Activated naive CD8-positive, alpha-beta T cell treated with anti-CD3 and anti-CD28 coated beads for 36 hours (primary cell): ENCODE measurements around the gene KRTAP12-3. TPM values are rescaled to one million over a fixed set of nuclear protein-coding genes. Genes with fewer than 3 reads are reported as not detected.
"Not testable (repeated sequence)": the region's sequence is repeated elsewhere in the genome, so short reads cannot be mapped to it uniquely, and the experiment has no call there.

Experiments used
- DNase-seq: peaks from one replicate; pipeline ENCODE4 v3.0.0; 2021
- H3K27ac Mint-ChIP-seq: one replicate; pipeline ENCODE4 v1.8.0; 2022; ENCODE audit warnings: mild to moderate bottlenecking, moderate library complexity, mixed read lengths
- H3K27me3 Mint-ChIP-seq: one replicate; pipeline ENCODE4 v1.8.0; 2022; ENCODE audit warnings: mild to moderate bottlenecking, mixed read lengths
- H3K36me3 Mint-ChIP-seq: one replicate; pipeline ENCODE4 v1.8.0; 2021; ENCODE audit warnings: mild to moderate bottlenecking, mixed read lengths
- H3K4me1 Mint-ChIP-seq: one replicate; pipeline ENCODE4 v1.8.0; 2021; ENCODE audit warnings: mixed read lengths
- H3K4me3 Mint-ChIP-seq: one replicate; pipeline ENCODE4 v1.8.0; 2022; ENCODE audit warnings: mild to moderate bottlenecking, moderate library complexity, mixed read lengths
- H3K9me3 Mint-ChIP-seq: one replicate; pipeline ENCODE4 v1.8.0; 2022; ENCODE audit warnings: mixed read lengths
- total RNA-seq, 2 experiments: library from RNA; stranded (reverse); gene quantifications; one replicate each; pipeline ENCODE4 v1.2.3, GENCODE V29; 2021

Gene KRTAP12-3, protein sequence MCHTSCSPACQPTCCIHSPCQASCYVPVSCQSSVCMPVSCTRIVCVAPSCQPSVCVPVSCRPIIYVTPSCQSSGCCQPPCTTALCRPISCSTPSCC
- not detected for total RNA-seq

DNA sequence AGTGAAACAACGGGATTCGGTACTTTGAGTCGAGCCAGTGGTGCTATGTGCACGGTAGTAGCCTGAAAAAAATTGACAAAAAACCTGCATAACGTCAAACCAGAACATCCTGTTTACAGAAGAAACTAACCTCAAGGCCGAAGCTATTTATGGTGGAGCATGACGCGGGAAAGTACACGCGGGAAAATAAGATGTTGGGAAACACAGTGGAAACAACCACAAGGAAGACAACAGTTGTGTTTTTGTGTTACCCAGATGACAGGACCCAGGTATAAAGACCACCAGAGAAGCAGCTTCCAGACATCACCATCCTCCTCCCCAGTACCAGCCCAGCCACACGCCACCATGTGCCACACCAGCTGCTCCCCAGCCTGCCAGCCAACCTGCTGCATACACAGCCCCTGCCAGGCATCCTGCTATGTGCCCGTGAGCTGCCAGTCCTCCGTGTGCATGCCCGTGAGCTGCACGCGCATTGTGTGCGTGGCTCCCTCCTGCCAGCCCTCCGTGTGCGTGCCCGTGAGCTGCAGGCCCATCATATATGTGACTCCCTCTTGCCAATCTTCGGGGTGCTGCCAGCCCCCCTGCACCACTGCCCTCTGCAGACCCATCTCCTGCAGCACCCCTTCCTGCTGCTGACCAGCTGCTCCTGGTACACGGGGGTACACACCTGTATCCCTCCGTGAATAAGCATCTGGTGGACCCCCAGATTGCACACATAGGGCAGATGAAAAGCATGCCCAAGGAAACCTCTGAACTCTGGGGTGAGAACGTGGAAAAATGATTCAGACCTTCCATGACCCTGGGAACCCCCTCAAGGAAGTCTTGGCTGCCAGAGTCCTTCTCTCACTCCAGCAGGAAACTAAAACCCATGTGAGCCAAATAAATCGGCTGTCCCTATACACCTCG is at the start of gene KRTAP12-3:
KRTAP12-3 (plus strand) TSS at position 298 of the 906 bp plus-strand sequence; CDS start at position 346, 48 bp downstream.
- peak within 1 kb of the TSS; percentile 30 for H3K4me3 Mint-ChIP-seq
- H3K27me3 Mint-ChIP-seq = no peaks in the 10 kb centered on the region
- peaks cover 44% of the 10 kb centered on the region for H3K9me3 Mint-ChIP-seq
- peaks cover 40% of the 10 kb centered on the region for H3K36me3 Mint-ChIP-seq
- H3K27ac Mint-ChIP-seq = peak within 1 kb of the TSS; percentile 87
- no peak for DNase-seq
- H3K4me1 Mint-ChIP-seq = peaks cover 49% of the 10 kb centered on the region

DNA sequence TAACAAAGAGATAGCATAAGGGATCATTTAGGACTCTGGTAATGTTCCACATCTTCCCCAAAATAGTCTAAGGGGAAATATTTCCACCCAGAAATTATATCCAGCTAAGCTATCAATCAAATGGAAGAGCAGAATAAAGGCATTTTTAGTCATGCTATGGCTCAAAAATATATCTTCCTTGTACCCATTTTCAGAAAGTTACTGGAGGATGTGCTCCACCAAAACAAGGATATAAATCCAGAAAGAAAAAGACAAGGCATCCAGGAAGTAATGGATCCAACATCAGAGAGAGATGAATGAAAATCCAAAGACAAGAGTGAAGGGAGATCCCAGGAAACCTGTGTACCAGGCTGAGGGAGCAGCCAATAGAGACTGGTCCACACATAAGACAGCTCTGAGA is 48.5 kb upstream of the KRTAP12-3 start:
- H3K27me3 Mint-ChIP-seq = no peaks in the 10 kb centered on the region
- no peak overlapping the region for H3K27ac Mint-ChIP-seq
- no peak overlapping the region for H3K4me3 Mint-ChIP-seq
- no peaks in the 10 kb centered on the region for H3K4me1 Mint-ChIP-seq
- H3K36me3 Mint-ChIP-seq = peaks cover 1% of the 10 kb centered on the region
- peaks cover 21% of the 10 kb centered on the region for H3K9me3 Mint-ChIP-seq
- DNase-seq = no peak

DNA sequence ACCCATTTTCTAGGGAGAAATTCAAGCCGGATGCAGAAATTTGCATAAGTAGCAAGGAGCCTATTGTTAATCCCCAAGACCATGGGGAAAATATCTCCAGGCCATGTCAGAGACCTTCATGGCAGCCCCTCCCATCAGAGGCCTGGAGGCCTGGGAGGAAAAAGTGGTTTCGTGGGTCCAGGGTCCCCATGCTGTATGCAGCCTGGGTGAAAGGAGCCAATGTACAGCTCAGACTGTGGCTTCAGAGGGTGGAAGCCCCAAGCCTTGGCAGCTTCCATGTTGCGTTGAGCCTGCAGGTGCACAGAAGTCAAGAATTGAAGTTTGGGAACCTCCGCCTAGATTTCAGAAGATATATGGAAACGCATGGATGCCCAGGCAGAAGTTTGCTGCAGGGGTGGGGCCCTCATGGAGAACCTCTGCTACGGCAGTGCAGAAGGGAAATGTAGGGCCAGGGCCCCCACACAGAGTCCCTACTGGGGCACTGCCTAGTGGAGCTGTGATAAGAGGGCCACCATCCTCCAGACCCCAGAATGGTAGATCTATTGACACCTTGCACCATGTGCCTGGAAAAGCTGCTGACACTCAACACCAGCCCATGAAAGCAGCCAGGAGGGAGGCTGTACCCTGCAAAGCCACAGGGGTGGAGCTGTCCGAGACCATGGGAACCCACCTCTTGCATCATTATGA is 47.4 kb upstream of the KRTAP12-3 start:
- H3K4me3 Mint-ChIP-seq, H3K36me3 Mint-ChIP-seq, H3K4me1 Mint-ChIP-seq, H3K27ac Mint-ChIP-seq, H3K27me3 Mint-ChIP-seq, DNase-seq: not testable (repeated sequence)
- H3K9me3 Mint-ChIP-seq = peaks cover 21% of the 10 kb centered on the region

GRCh38 chr21:44611551-44611950 is 46.2 kb upstream of the KRTAP12-3 start:
- Mint-ChIP-seq H3K9me3 (peaks cover 20% of the 10 kb centered on the region), H3K27ac (no peak overlapping the region), H3K27me3 (no peaks in the 10 kb centered on the region)

DNA sequence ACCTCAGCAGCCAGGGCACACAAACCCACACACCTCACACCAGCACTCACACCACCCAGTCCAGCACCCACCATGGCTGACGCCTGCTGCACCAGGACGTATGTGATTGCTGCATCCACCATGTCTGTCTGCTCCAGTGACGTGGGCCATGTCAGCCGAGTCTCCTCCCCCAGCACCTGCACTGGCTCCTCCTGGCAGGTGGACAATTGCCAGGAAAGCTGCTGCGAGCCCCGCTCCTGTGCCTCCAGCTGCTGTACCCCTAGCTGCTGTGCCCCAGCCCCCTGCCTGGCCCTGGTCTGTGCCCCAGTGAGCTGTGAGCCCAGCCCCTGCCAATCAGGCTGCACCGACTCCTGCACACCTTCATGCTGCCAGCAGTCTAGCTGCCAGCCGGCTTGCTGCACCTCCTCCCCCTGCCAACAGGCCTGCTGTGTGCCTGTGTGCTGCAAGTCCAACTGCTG is 45.7 kb upstream of the KRTAP12-3 start, which contains the start of gene KRTAP10-8:
KRTAP10-8 (plus strand) TSS at position 51 of the 458 bp plus-strand sequence; CDS start at position 73, 22 bp downstream.
- Mint-ChIP-seq H3K27ac (no peak within 1 kb of the TSS), H3K4me1 (peaks cover 10% of the 10 kb centered on the region), H3K4me3 (no peak within 1 kb of the TSS), H3K27me3 (no peaks in the 10 kb centered on the region), H3K36me3 (peaks cover 1% of the 10 kb centered on the region), H3K9me3 (peaks cover 19% of the 10 kb centered on the region)
- DNase-seq = no peak

More at GRCh38 chr21:44611551-44611950, 46.2 kb upstream of the KRTAP12-3 start:
- DNase-seq = no peak
- Mint-ChIP-seq H3K4me1 (peaks cover 6% of the 10 kb centered on the region), H3K36me3 (peaks cover 1% of the 10 kb centered on the region), H3K4me3 (no peak overlapping the region)

GRCh38 chr21:44612669-44613229 is 45.0 kb upstream of the KRTAP12-3 start:
- H3K27me3 Mint-ChIP-seq = no peaks in the 10 kb centered on the region
- H3K27ac Mint-ChIP-seq = no peak overlapping the region
- H3K4me3 Mint-ChIP-seq = no peak overlapping the region
- peaks cover 10% of the 10 kb centered on the region for H3K4me1 Mint-ChIP-seq
- H3K9me3 Mint-ChIP-seq = peaks cover 19% of the 10 kb centered on the region
- peaks cover 1% of the 10 kb centered on the region for H3K36me3 Mint-ChIP-seq
- no peak for DNase-seq

DNA sequence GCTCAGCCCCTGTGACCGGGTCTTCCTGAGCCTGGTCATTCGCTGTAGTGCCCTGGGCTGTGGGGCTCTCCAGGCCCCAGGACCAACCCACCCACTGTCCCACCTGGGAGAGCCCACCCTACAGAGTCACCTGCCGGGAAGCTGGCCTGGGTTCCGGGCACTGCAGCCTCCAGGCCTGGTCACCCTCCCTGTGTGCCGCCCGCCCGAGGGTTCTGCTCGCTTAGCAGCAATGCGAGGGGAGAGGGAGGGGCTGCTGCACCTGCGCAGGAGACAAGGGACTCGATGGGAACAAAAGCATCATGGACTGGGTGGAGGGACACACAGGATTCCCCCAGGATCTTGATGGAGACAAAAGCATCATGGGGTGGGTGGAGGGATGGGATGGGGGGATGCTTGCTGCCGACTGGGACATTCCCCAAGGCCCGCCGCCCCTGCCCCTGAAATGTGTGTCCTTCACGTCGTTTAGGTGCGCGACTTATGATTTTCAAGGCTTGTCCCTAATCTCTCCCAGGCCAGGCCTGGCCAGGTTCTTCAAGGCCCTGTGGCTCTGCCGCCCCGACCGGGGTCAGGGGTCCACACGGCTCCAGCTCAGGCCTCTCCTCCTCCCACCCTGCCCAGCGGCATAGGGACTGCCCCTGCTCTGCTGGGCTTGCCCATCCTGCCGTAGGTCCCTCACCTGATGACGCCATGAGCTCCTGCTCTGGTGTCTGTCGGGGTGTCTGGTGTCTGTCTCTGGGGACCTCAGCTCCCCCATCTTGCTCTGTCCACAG is 44.2 kb upstream of the KRTAP12-3 start:
- Mint-ChIP-seq H3K4me3 (no peak overlapping the region), H3K27me3 (no peaks in the 10 kb centered on the region), H3K4me1 (peaks cover 16% of the 10 kb centered on the region), H3K9me3 (peaks cover 23% of the 10 kb centered on the region), H3K27ac (no peak overlapping the region), H3K36me3 (peaks cover 4% of the 10 kb centered on the region)
- DNase-seq = no peak

DNA sequence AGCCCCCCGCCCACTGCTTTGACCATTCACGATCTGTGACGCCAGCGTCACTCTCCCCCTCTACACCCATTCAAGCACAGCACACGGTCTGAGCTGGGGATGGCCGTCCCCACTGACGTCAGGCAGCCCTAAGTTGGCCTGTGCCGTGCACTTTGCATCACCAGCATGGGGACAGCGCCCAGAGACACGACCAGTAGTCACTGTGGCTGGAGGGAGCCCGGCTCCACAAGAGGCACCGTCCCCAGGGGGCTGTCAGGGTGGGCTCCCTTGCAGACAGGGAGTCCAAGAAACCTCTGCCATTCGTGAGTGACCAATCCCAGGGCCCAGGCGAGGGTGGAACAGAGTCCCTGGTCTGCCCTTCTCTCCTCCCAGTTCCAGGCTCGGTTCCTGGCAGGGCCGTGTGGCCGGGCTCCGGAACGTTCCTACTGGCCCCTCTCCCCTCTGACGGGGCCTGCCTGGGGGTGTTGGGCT is 43.5 kb upstream of the KRTAP12-3 start:
- Mint-ChIP-seq H3K36me3 (peaks cover 9% of the 10 kb centered on the region), H3K27me3 (no peaks in the 10 kb centered on the region), H3K4me3 (no peak overlapping the region), H3K4me1 (peaks cover 22% of the 10 kb centered on the region), H3K9me3 (peaks cover 25% of the 10 kb centered on the region), H3K27ac (no peak overlapping the region)
- DNase-seq = no peak

DNA sequence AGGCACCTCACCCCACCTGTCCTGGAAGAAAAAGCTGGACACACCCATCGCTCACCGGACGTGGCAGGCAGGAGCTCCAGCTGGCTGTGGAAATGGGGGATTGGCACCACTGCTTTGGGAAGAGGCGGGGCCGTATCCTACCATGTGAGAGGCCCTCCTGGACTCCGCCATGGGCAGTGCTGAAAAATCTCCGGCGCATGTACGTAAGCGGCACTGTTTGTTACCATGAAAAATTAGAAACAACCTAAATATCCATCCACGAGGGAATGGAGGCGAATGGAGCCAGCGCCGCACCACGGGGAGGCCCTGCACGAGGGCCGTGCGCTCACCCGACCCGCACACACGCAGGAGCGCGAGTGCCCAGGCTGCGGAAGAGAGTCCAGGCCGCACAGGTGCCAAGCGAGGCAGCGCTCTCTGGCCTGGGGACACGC is 42.8 kb upstream of the KRTAP12-3 start:
- H3K27me3 Mint-ChIP-seq = no peaks in the 10 kb centered on the region
- DNase-seq = no peak
- H3K9me3 Mint-ChIP-seq = peaks cover 27% of the 10 kb centered on the region
- no peak overlapping the region for H3K27ac Mint-ChIP-seq
- peaks cover 17% of the 10 kb centered on the region for H3K36me3 Mint-ChIP-seq
- no peak overlapping the region for H3K4me3 Mint-ChIP-seq
- H3K4me1 Mint-ChIP-seq = peaks cover 24% of the 10 kb centered on the region

DNA sequence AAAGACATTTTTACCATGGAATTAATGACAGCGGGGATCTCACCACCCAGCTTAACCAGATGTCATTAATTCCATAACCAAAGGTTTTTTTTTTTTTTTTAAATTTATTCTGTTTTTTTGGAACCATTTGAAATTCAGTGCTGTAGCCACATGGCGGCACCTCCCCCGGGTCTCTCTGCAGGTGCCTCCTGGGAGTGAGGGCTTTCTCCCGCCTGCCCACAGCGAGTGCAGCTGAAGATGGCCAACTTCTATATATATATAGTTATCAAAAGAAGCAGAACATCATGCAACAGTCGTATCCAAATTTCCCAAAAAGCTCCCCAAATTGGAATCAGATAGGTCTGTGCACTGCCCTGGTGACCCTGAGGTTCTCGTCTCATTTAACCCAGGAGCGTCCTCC is 42.3 kb upstream of the KRTAP12-3 start:
- DNase-seq = no peak
- H3K27me3 Mint-ChIP-seq = no peaks in the 10 kb centered on the region
- peaks cover 19% of the 10 kb centered on the region for H3K36me3 Mint-ChIP-seq
- peaks cover 24% of the 10 kb centered on the region for H3K4me1 Mint-ChIP-seq
- peaks cover 29% of the 10 kb centered on the region for H3K9me3 Mint-ChIP-seq
- no peak overlapping the region for H3K4me3 Mint-ChIP-seq
- no peak overlapping the region for H3K27ac Mint-ChIP-seq

DNA sequence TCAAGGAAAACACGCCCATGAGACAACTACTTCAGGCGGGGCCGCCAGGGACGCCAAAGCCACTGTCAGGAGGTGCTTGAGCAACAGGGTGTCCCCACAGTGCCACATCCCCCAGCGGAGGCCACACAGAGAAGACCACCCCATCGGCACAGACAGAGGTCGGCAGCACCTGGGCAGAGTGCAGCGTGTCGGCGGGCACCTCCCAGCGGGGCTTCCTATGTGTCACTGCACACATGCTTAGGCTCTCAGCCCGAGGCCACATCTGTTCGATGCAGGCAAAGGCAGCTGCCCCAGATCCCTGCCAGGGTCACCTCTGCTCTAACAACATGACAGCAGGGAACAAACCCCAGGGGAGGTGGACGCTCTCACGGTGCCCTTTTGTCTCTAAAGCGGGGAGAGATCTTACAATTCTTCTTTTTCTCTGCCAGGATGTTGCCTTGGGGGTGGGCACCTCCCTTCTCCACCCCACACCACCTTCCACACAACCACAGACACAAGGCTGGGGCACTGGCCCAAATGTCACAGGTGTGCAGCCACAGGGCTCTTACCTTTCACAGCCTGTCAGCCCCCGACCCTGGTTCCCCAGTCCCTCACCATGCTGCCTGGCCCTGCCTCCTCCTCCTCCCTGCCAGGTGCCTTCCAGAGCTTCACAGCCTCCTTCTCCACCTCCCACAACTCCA is 41.7 kb upstream of the KRTAP12-3 start:
- DNase-seq = no peak
- peaks cover 31% of the 10 kb centered on the region for H3K9me3 Mint-ChIP-seq
- no peak overlapping the region for H3K27ac Mint-ChIP-seq
- no peaks in the 10 kb centered on the region for H3K27me3 Mint-ChIP-seq
- no peak overlapping the region for H3K4me3 Mint-ChIP-seq
- peaks cover 24% of the 10 kb centered on the region for H3K36me3 Mint-ChIP-seq
- H3K4me1 Mint-ChIP-seq = peaks cover 24% of the 10 kb centered on the region

DNA sequence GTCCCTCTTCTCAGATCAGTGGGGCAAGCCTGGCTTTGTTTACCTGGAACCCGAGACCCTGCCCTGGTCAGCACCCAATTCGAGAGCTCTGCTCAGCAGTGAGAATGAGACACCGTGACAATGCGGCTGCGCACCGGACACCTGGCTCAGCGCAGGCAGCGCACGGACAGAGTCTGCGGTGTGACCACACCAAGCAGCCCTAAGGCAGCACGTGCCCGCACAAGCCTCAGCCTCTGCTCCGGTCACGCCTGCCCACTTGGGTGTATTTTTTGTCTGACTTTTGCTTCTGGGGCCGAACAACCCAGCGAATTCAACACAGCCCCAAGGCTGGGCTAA is 41.2 kb upstream of the KRTAP12-3 start:
- Mint-ChIP-seq H3K4me1 (peaks cover 24% of the 10 kb centered on the region), H3K4me3 (no peak overlapping the region), H3K27ac (no peak overlapping the region), H3K9me3 (peaks cover 26% of the 10 kb centered on the region), H3K36me3 (peaks cover 24% of the 10 kb centered on the region), H3K27me3 (no peaks in the 10 kb centered on the region)
- DNase-seq = no peak

GRCh38 chr21:44617071-44617501 is 40.6 kb upstream of the KRTAP12-3 start:
- Mint-ChIP-seq H3K4me1 (peaks cover 24% of the 10 kb centered on the region), H3K4me3 (no peak overlapping the region), H3K9me3 (peaks cover 27% of the 10 kb centered on the region), H3K27ac (no peak overlapping the region), H3K36me3 (peaks cover 24% of the 10 kb centered on the region), H3K27me3 (no peaks in the 10 kb centered on the region)
- no peak for DNase-seq

DNA sequence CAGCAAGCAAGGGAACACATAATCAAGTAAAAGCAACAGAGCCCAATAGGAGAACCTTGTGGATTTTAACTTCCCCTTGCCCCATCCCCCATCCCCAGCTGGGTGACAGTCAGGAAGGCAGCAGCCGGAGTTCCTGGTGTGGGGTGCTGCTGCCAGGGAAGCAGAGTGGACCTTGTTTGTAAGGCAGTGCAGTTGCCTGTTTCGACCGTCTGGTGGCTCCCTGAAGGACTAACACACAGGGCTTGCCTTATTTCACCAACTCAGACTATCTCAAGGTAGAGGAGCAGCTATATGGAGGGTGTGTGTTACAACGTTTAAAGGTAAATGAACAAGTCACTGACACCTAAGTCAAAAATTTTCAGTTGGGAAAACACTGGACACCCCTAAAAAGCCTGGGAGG is 39.2 kb upstream of the KRTAP12-3 start:
- H3K4me3 Mint-ChIP-seq = peak overlapping the region; percentile 12
- peaks cover 24% of the 10 kb centered on the region for H3K4me1 Mint-ChIP-seq
- peak overlapping the region; percentile 88 for H3K27ac Mint-ChIP-seq
- H3K36me3 Mint-ChIP-seq = peaks cover 26% of the 10 kb centered on the region
- no peaks in the 10 kb centered on the region for H3K27me3 Mint-ChIP-seq
- DNase-seq = no peak
- H3K9me3 Mint-ChIP-seq = peaks cover 30% of the 10 kb centered on the region
